Hepatocyte (in vitro differentiated cells): Measurements from ENCODE around the gene EYS. TPM values are rescaled to one million over a fixed set of nuclear protein-coding genes. Genes with fewer than 3 reads are reported as not detected.

ENCODE experiments used
- DNase-seq: peaks from one replicate; pipeline ENCODE4 v3.0.0-alpha.2; 2016; ENCODE audit warnings: low spot score
- H2AFZ ChIP-seq: fragments of 200-600 bp; sonication (generic); 2 replicates; pipeline ENCODE4 v1.6.0; 2016; ENCODE audit warnings: antibody characterized with exemption, mild to moderate bottlenecking
- H3K27ac ChIP-seq: fragments of 200-600 bp; sonication (generic); 2 replicates; pipeline ENCODE4 v1.5.1; 2016; ENCODE audit warnings: mild to moderate bottlenecking
- H3K27me3 ChIP-seq: fragments of 200-600 bp; sonication (generic); 2 replicates; pipeline ENCODE4 v1.6.1; 2016
- H3K36me3 ChIP-seq: fragments of 200-600 bp; sonication (generic); replicated peaks from 2 replicates; pipeline ENCODE4 v1.5.1; 2016; ENCODE audit warnings: low read depth; ENCODE audit not compliant: insufficient read depth
- H3K4me1 ChIP-seq: fragments of 200-600 bp; sonication (generic); 2 replicates; pipeline ENCODE4 v1.5.1; 2016; ENCODE audit warnings: mild to moderate bottlenecking, moderate library complexity; ENCODE audit not compliant: insufficient read depth
- H3K4me2 ChIP-seq: fragments of 200-600 bp; sonication (generic); 2 replicates; pipeline ENCODE4 v1.6.0; 2016
- H3K4me3 ChIP-seq: fragments of 200-600 bp; sonication (generic); 2 replicates; pipeline ENCODE4 v1.5.1; 2016; ENCODE audit warnings: mild to moderate bottlenecking
- H3K79me2 ChIP-seq: fragments of 200-600 bp; sonication (generic); 2 replicates; pipeline ENCODE4 v1.6.0; 2017; ENCODE audit warnings: mild to moderate bottlenecking
- H3K9me2 ChIP-seq: fragments of 200-600 bp; sonication (generic); replicated peaks from 2 replicates; pipeline ENCODE4 v1.6.0; 2017; ENCODE audit warnings: mild to moderate bottlenecking; ENCODE audit not compliant: insufficient read depth
- H3K9me3 ChIP-seq: fragments of 200-600 bp; sonication (generic); 2 replicates; pipeline ENCODE4 v1.5.1; 2016; ENCODE audit warnings: low read depth, mild to moderate bottlenecking
- H4K20me1 ChIP-seq: fragments of 200-600 bp; sonication (generic); 2 replicates; pipeline ENCODE4 v1.6.0; 2016; ENCODE audit warnings: mild to moderate bottlenecking; ENCODE audit not compliant: insufficient read depth, poor library complexity, severe bottlenecking
- EZH2 ChIP-seq: fragments of 200-600 bp; sonication (generic); IDR thresholded peaks from 2 replicates; pipeline ENCODE4 v1.6.1; 2016; ENCODE audit warnings: antibody characterized with exemption, mild to moderate bottlenecking, borderline replicate concordance
- EZH2phosphoT487 ChIP-seq: fragments of 200-600 bp; sonication (generic); IDR thresholded peaks from one replicate; pipeline ENCODE4 v1.6.1; 2018; ENCODE audit warnings: antibody characterized with exemption, mild to moderate bottlenecking, low read depth, moderate library complexity; ENCODE audit not compliant: unreplicated experiment, severe bottlenecking
- WGBS: methylation state at CpG from one replicate; pipeline ENCODE4 v1.1.6; 2016; ENCODE audit warnings: low lambda C conversion rate; ENCODE audit errors: missing lambda C conversion rate; 5-methylcytosine and 5-hydroxymethylcytosine counted together
- polyA plus RNA-seq: library from polyadenylated mRNA; unstranded; fragments of >200 nt; fragmentation: Nextera tagmentation; extraction: Ambion mirVana; gene quantifications from 2 replicates; pipeline ENCODE4 v1.2.1, GENCODE V29; 2016
- total RNA-seq: library from RNA; depleted of rRNA; stranded (reverse); fragments of >200 nt; gene quantifications from 2 replicates; pipeline ENCODE4 v1.2.3, GENCODE V29; 2014
- TF ChIP-seq, protein P1 (sequence below): fragments of 200-600 bp; sonication (generic); IDR thresholded peaks from 2 replicates; pipeline ENCODE4 v1.5.1; 2016; ENCODE audit warnings: antibody characterized with exemption, mild to moderate bottlenecking; ENCODE audit not compliant: poor library complexity

The EYS gene
- total and polyA plus RNA-seq, 2 experiments from 2014 or later = 0.57 to 0.68 TPM

DNA sequence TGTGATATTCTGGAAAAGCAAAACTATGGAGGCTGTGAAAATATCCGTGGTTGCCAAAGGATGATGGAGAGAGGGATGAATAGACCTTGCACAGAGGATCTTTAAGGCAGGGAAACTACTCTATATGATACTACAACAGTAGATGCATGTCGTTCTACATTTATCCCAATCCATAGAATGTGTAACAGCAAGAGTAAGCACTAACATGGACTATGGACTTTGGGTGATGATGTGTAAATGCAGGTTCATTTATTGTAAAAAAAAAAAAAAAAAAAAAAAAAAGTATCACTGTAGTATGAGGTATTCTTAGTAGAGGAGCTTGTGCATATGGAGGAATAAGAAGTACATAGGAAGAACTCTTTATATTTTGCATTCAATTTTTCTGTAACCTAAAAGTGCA, 1563.9 kb downstream of the EYS start:
- H3K4me3 ChIP-seq = no peak overlapping the region
- H3K9me2 ChIP-seq = no peaks in the 10 kb centered on the region
- no peaks in the 10 kb centered on the region for H4K20me1 ChIP-seq
- H3K9me3 ChIP-seq = no peaks in the 10 kb centered on the region
- peak overlapping the region; percentile 38 for H3K27ac ChIP-seq
- no peak for TF ChIP-seq EZH2
- WGBS = 81% methylated on average over 2 of the region's 2 CpGs
- peaks cover 5% of the 10 kb centered on the region for H3K4me1 ChIP-seq
- DNase-seq = peak; percentile 8
- no peaks in the 10 kb centered on the region for H3K79me2 ChIP-seq
- no peak overlapping the region for H3K4me2 ChIP-seq
- H3K36me3 ChIP-seq = no peaks in the 10 kb centered on the region
- no peaks in the 10 kb centered on the region for H3K27me3 ChIP-seq
- no peak overlapping the region for H2AFZ ChIP-seq

DNA sequence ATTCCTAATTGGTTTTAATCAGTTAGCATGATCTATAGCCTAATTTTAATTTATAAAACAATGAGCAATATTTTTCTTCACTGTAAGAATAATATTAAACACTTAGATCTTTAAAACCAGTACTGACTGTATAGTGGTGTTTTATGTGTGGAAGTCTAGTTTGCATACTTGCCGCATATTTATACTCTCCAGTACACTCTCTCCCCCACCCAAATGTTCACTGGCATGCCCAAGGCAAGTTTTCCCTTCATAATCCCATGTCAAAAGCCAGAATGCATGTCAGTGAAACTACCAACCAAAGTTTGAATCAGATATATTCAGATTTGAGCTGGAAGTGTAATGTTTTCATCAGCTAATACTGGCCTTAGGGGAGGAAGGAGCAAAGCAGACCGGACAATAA, 1565.3 kb downstream of the EYS start:
- no peaks in the 10 kb centered on the region for H3K9me3 ChIP-seq
- no peak overlapping the region for H3K4me2 ChIP-seq
- no peaks in the 10 kb centered on the region for H3K27me3 ChIP-seq
- H3K36me3 ChIP-seq = no peaks in the 10 kb centered on the region
- peaks cover 5% of the 10 kb centered on the region for H3K4me1 ChIP-seq
- H4K20me1 ChIP-seq = no peaks in the 10 kb centered on the region
- no peak for DNase-seq
- WGBS = 100% methylated on average over 2 of the region's 2 CpGs
- H3K79me2 ChIP-seq = no peaks in the 10 kb centered on the region
- H3K27ac ChIP-seq = no peak overlapping the region
- no peak overlapping the region for H3K4me3 ChIP-seq
- TF ChIP-seq EZH2phosphoT487 (no peak), EZH2 (no peak)
- TF ChIP-seq, protein P1, sequence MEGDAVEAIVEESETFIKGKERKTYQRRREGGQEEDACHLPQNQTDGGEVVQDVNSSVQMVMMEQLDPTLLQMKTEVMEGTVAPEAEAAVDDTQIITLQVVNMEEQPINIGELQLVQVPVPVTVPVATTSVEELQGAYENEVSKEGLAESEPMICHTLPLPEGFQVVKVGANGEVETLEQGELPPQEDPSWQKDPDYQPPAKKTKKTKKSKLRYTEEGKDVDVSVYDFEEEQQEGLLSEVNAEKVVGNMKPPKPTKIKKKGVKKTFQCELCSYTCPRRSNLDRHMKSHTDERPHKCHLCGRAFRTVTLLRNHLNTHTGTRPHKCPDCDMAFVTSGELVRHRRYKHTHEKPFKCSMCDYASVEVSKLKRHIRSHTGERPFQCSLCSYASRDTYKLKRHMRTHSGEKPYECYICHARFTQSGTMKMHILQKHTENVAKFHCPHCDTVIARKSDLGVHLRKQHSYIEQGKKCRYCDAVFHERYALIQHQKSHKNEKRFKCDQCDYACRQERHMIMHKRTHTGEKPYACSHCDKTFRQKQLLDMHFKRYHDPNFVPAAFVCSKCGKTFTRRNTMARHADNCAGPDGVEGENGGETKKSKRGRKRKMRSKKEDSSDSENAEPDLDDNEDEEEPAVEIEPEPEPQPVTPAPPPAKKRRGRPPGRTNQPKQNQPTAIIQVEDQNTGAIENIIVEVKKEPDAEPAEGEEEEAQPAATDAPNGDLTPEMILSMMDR = no peak
- H2AFZ ChIP-seq = no peak overlapping the region
- no peaks in the 10 kb centered on the region for H3K9me2 ChIP-seq

DNA sequence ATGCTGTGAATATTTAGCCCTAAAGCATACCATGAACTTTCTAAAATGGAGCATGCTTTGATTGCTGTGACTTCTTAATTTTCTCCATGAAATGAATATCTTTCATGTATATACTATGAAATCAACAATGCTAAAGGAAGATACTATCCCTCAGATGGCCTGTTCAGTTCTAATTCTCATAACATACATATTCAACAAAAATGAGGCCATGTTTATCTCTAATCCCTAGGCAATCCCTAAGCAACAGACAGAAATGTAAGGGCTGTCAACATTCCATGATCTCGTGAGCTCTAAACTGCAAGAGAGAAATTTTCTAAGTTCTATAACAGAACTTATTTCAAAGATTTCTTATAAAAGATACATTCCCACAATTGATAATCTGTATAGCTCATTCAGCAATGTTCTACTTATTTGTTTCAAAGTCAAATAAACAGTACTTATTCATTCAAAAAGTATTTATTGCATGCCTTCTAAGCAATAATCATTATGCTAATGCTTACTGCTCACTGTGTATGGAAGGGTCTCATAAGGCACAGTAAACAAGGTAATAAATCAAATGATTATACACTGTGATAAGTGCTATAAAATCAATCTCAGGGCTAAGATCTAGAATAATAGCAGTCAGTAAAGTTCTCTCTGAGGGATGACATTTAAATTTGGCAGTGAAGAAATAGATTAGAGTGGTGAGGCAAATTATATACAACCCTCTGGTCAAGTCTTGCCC, 1578.6 kb downstream of the EYS start:
- Histone ChIP-seq H3K4me2 (no peak overlapping the region), H3K9me3 (no peaks in the 10 kb centered on the region), H2AFZ (no peak overlapping the region), H3K4me1 (no peaks in the 10 kb centered on the region), H3K4me3 (no peak overlapping the region), H3K27ac (no peak overlapping the region), H3K9me2 (no peaks in the 10 kb centered on the region), H4K20me1 (no peaks in the 10 kb centered on the region), H3K36me3 (no peaks in the 10 kb centered on the region), H3K79me2 (no peaks in the 10 kb centered on the region), H3K27me3 (no peaks in the 10 kb centered on the region)
- TF ChIP-seq EZH2 = no peak
- TF ChIP-seq, protein P1 = no peak
- TF ChIP-seq EZH2phosphoT487 = no peak
- no peak for DNase-seq
- 77% methylated on average over 1 of the region's 1 CpG for WGBS

DNA sequence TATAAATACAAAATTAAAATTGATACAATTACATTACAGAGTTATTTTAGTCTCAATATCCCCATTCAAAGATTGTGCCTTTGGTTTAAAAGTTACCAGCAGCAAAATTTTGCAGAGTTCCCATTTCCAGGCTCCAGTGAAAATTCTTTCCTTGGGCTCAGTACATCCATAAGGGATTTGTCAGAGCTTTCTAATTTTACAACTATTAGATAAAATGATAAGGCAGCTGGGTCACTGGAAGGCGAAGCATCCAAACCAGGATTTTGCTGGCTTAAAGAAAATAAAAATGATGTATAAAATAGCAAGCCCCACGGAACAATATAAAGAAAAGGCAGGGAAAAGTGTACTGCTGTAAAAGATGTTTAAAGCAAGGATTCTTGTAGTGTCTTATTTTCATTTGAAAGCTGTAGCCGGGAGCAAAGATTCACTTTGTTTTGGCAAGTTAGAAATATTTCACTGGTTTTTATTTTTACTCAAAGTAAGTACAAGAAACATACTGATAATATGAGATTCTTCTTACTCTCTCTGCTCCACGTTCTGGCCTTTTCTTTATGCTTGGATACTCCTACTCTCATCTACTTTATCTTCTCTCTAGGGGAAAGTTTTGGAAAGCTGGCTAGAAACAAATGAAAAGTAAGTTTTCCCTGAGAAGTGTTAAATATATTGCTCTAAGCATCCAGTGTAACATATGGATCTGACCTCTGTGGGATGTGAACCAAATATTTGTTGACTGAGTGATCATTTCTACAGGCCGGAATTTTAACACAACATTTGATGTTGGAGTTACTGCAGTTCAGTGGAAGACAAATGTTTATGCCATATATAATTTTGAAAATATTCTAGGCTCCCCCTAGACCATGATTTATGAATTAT, 1583.0 kb downstream of the EYS start:
- WGBS = 50% methylated on average over 5 of the region's 5 CpGs

More for the DNA sequence above, 1583.0 kb downstream of the EYS start:
- Histone ChIP-seq H3K9me3 (no peaks in the 10 kb centered on the region), H3K79me2 (no peaks in the 10 kb centered on the region), H3K4me1 (no peaks in the 10 kb centered on the region), H3K36me3 (no peaks in the 10 kb centered on the region), H3K4me2 (peak overlapping the region; percentile 31), H3K27ac (peak overlapping the region; percentile 39), H3K27me3 (no peaks in the 10 kb centered on the region), H3K9me2 (no peaks in the 10 kb centered on the region), H3K4me3 (no peak overlapping the region), H2AFZ (no peak overlapping the region), H4K20me1 (no peaks in the 10 kb centered on the region)
- DNase-seq = no peak
- TF ChIP-seq EZH2 (no peak), EZH2phosphoT487 (no peak)
- TF ChIP-seq, protein P1 = no peak
